LNCaP clone FGC (cell line): ENCODE results near the gene SMAD4.
"Not testable (repeated sequence)": the region's sequence is repeated elsewhere in the genome, so short reads cannot be mapped to it uniquely, and the experiment has no call there.

Experiments
- DNase-seq: peaks from one replicate; pipeline ENCODE4 v3.0.0-alpha.2; 2011; ENCODE audit warnings: low read depth
- H3K4me3 ChIP-seq: 2 replicates; pipeline ENCODE4 v1.5.1; 2011; ENCODE audit warnings: mild to moderate bottlenecking, low read depth, low read length, control low read depth
- CTCF ChIP-seq: IDR thresholded peaks from 2 replicates; pipeline ENCODE4 v1.5.1; 2012; ENCODE audit warnings: mild to moderate bottlenecking; ENCODE audit not compliant: control insufficient read depth, insufficient read depth; ENCODE audit errors: extremely low read depth

SMAD4 gene

GRCh38 chr18:50989711-50990110 lies 40.3 kb upstream of the SMAD4 start:
- DNase-seq = no peak
- no peak overlapping the region for H3K4me3 ChIP-seq
- no peak for TF ChIP-seq CTCF

- no peak for DNase-seq
- H3K4me3 ChIP-seq = no peak overlapping the region
- TF ChIP-seq CTCF = no peak
Observed at GRCh38 chr18:50992351-50992762, 37.7 kb upstream of the SMAD4 start.

- no peak overlapping the region for H3K4me3 ChIP-seq
- DNase-seq = no peak
- no peak for TF ChIP-seq CTCF
Observed at GRCh38 chr18:50994031-50994430, 36.0 kb upstream of the SMAD4 start.

GRCh38 chr18:51003174-51003573 lies 26.8 kb upstream of the SMAD4 start:
- not testable (repeated sequence) for DNase-seq, H3K4me3 ChIP-seq

GRCh38 chr18:51006061-51006818 lies 23.8 kb upstream of the SMAD4 start:
- no peak for DNase-seq
- H3K4me3 ChIP-seq = no peak overlapping the region
- no peak for TF ChIP-seq CTCF

- no peak overlapping the region for H3K4me3 ChIP-seq
- DNase-seq = no peak
- TF ChIP-seq CTCF = no peak
Observed at GRCh38 chr18:51006948-51007789, 22.8 kb upstream of the SMAD4 start.

- TF ChIP-seq CTCF = no peak
- H3K4me3 ChIP-seq = no peak overlapping the region
- DNase-seq = no peak
Observed at GRCh38 chr18:51007790-51008139, 22.2 kb upstream of the SMAD4 start.
